HG02571 (cell line): ENCODE measurements around the gene KLHL26.
A peak's percentile ranks its signal among the peaks of the same experiment; 100 is the strongest.

ENCODE experiments used
- ATAC-seq: cut with Tn5 transposase; IDR thresholded peaks from one replicate; pipeline ENCODE4 v1.9.1; 2021; ENCODE audit warnings: mild to moderate bottlenecking, moderate library complexity; ENCODE audit not compliant: unreplicated experiment

The KLHL26 gene

GRCh38 chr19:18612772-18613588, 23.8 kb upstream of the KLHL26 start, which contains the start of gene TMEM59L:
Gene TMEM59L, plus strand, starts transcription at chr19:18612870. Its CDS starts 89 bp downstream, at chr19:18612959.
- ATAC-seq = no peak

DNA sequence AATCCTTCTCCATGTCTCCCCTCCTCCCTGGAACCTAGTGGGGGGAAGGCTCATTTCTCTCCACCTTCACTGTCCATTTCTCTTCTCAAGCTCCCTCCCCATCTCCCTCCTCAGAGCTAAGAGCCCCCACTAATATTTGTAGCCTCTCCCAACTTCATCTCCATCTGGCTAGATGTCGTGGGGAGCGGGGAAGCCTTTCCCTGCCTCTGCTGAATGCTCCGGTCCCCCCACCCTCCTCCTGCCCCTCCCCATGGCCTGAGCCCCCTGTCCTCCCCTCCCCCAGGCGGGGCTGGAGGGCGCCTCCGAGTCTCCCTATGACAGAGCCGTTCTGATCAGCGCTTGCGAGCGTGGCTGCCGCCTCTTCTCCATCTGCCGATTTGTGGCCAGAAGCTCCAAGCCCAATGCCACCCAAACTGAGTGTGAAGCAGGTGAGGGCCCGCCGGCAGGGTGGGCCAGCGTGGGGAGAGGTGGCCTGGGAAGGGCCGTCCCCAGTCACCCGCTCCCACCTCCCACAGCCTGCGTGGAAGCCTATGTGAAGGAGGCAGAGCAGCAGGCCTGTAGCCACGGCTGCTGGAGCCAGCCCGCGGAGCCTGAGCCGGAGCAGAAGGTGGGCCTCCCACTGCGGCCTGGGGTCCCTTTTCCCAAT, 23.1 kb upstream of the KLHL26 start:
- no peak for ATAC-seq

DNA sequence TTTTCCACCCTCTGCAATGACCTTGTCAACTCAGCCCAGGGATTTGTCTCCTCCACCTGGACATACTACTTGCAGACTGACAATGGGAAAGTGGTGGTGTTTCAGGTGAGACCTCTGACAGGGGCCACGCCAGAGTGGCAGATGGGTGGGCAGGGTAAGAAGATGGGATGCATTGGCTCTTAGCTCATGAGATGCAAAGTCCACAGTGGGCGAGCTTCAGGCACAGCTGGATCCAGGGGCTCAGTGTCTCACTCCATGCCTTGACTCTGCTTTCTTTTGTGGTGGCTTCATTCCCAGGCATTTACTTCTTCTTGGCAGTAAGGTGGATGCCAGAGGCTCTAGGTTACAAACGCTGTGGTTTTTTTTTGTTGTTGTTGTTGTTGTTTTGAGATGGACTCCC, 20.8 kb upstream of the KLHL26 start:
- ATAC-seq = no peak

GRCh38 chr19:18617562-18617961, 19.3 kb upstream of the KLHL26 start:
- no peak for ATAC-seq

- ATAC-seq = no peak
Measured at GRCh38 chr19:18618236-18618635, 18.6 kb upstream of the KLHL26 start.

GRCh38 chr19:18620311-18620710, 16.5 kb upstream of the KLHL26 start:
- ATAC-seq = no peak

- ATAC-seq = no peak
Measured at GRCh38 chr19:18620902-18621301, 15.9 kb upstream of the KLHL26 start.

- ATAC-seq = no peak
Measured at GRCh38 chr19:18626906-18627305, 9.9 kb upstream of the KLHL26 start.

DNA sequence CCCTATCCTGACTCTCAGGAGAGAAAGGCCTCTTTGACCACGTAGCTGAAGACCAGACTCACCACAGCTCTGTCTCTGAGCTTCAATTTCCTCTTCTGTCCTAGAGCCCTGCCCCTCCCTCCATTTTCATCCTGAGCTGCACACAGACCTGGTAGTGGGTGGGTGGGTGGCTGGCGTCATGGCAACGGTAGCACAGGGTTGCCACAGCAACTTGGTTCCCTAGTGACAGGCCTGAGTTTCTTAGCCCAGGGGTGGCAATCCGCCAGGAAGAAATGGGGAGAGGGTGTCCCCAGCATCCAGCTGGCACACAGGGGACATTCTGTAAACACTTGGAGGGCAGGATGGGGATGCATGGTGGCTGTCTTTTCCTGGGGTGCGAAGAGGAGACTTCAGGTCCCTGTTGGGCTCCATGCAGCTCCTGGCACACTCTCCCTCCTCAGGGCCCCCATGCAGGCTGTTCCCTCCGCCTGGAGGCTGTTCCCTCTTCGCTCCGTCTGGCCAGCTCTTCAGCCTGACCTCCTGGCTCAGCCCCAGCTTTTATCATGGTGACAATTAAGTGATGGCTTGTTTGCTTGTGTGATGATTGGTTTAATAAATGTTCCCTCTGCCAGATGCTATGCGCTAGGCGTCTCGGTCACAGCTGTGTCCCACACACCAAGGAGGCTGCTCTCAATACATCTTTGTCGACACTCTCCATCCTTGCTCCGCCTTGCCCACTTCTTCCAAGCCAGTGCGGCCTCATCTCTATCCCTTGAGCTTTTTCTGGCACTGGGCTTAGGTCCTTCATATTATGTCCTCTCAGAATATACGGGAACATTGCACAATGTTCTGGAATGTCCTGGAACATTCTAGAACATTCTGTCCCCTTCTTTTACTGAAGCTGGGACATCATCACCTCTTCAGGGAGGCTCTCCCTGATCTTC, 7.4 kb upstream of the KLHL26 start:
- ATAC-seq = no peak

GRCh38 chr19:18633321-18633720, 3.5 kb upstream of the KLHL26 start:
- ATAC-seq = no peak

- ATAC-seq = no peak
Measured at GRCh38 chr19:18634612-18635297, 2.1 kb upstream of the KLHL26 start.

DNA sequence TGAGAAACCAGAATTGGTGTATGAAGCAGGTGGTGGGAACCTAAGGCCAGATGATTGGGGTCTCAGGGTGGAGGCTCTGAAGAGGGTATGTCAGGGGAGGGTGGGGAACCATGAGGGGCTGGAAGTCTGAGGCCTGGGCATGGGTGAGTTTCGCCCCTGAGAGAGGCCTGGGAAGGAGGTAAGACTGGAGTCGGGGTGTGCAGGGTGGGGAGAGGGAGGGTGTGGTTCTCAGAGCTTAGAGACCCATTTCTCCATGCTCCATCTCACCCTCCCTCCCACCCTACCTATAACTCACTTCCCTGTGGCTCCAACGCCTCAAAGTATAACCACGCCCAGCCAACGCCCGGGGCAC, 1.0 kb upstream of the KLHL26 start:
- no peak for ATAC-seq

GRCh38 chr19:18636183-18636968, 452 bp upstream of the KLHL26 start:
- ATAC-seq = peak; percentile 86

DNA sequence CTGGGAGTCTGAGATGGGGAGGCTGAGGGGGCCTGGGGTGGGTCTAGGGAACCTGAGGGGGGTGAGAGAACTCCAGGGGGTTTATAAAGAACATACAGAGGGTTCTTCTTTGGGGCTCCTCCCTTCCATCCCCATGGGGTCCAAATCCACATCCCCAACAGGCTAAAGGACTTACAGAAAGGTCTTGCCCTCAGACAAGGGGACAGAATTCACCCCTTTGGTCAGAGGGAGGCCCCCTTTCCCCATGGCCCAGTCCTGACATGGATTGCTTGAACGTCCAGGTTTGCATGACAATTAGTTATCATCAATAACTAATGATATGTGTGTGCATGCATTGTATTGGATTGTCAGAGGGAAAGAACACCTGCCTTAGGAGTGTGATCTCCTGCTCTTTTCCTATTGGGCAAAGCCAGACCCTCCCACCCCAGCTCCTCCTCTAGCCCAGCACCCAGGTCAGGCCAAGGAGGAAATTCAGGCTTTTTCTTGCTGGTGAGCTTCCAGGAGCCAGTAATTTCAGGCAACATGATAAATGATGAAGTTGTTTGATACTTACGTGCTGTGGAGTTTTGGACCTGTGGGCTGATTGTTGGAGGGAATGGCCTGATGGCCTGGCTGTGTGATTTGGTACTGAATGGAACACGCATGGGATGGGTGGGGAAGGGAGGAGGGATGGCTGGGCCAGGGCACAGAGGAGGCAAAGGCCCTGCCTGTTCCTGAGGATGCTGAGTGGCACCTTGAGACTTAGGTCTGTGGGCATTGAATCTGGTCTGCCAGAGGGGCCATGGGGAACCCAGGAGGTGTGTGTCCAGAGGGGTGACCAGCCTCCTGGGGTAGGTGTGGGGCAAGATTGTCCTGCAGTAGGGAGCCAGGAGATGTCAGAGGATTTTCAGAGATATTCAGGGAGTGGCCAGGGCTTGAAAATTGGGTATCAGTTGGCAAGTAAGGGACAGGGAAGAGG, 1.1 kb downstream of the KLHL26 start:
- ATAC-seq = no peak

GRCh38 chr19:18639706-18640243, 2.9 kb downstream of the KLHL26 start:
- ATAC-seq = no peak

DNA sequence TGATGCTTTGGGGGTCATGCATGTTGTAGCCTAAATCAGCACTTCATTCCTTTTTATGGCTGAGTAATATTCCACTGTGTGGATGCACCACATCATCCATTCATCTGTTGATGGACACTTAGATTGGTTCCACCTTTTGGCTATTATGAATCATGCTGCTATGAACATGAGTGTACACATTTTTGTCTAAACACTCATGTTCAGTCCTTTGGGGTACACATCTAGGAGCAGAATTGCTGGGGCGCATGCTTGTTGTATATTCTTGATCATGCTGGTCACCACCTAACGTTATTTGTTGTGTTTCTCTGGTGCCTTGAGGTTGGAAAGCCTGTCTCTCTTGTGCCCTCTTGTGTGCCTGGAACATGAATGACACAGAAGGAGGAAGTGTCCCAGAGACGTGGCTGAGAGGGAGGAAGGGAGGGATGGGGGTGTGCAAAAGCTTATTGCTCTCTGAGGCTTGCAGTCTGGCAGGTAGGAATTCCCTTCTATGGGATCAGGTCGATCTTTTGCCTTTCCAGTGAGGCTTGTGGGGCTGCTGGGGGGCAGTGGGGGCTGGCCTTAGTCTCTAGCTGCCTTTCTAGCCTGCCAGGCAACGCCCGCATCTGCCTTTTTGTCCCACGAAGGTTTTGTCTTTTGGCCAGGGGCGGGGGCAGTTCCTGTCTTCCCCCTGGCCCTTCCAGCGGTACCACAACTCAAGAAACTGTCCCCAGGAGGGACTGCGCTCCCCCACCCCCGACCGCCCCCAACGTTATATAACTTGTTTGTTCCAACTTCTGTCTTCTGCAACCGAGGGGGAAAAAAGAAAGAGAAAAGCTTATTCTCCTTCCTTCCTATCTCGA, 7.6 kb downstream of the KLHL26 start:
- ATAC-seq = no peak

DNA sequence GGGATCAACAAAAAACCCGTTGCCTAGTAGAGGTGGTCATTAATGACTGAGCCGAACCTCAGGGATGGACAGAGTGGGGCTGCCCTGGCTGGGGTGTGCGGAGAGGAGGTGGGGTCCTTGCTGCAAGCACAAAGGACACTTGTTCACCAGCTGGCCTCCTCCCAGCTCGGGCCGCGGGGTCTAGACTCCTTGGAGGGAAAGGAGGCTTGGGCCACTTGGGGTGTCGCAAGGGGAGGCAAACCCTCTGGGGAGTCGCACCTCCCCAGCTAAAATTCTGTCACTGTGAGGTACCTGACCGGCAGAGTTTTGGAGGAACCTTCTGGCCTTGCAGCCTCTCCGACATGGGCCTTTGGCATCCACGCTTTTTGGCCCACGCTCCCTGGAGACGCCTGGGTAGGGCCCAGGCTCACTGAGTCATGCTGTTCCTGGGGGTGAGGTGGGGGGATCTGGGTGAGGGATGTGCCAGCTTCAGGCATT, 8.2 kb downstream of the KLHL26 start:
- ATAC-seq = no peak
